HepG2 (cell line): ENCODE results near the gene IGHMBP2. TPM values are rescaled to one million over a fixed set of nuclear protein-coding genes. Genes with fewer than 3 reads are reported as not detected.

Experiments used
- DNMT1 ChIP-seq: sonication (generic); formaldehyde crosslinking; IDR thresholded peaks from 2 replicates; pipeline ENCODE4 v1.5.1; 2020; ENCODE audit warnings: mild to moderate bottlenecking, missing genetic modification reagents
- KDM2A ChIP-seq: sonication (generic); formaldehyde crosslinking; IDR thresholded peaks from 2 replicates; pipeline ENCODE4 v1.4.0; 2020; ENCODE audit warnings: low read depth, missing genetic modification reagents, borderline replicate concordance
- RFXAP ChIP-seq: sonication (generic); formaldehyde crosslinking; IDR thresholded peaks from 2 replicates; pipeline ENCODE4 v1.4.0; 2020; ENCODE audit warnings: missing genetic modification reagents, borderline replicate concordance
- SNAPC4 ChIP-seq: sonication (generic); formaldehyde crosslinking; IDR thresholded peaks from 2 replicates; pipeline ENCODE4 v1.4.0; 2020; ENCODE audit warnings: mild to moderate bottlenecking, missing genetic modification reagents
- U2AF2 ChIP-seq: fragments of 200-400 bp; formaldehyde crosslinking; IDR thresholded peaks from 2 replicates; pipeline ENCODE4 v1.6.1; 2017; ENCODE audit warnings: low read depth, mild to moderate bottlenecking, low read length
- ZBTB7B ChIP-seq: sonication (generic); formaldehyde crosslinking; IDR thresholded peaks from 2 replicates; pipeline ENCODE4 v1.4.0; 2020; ENCODE audit warnings: missing genetic modification reagents
- ZHX2 ChIP-seq, 2 experiments: sonication (generic) in 1 of 2; formaldehyde crosslinking in 1 of 2; IDR thresholded peaks; 2 replicates each; pipeline versions ENCODE4 v1.6.1 to v1.9.0; 2014 to 2022; ENCODE audit warnings: antibody characterized with exemption in 1 of 2, borderline replicate concordance in 1 of 2, inconsistent platforms in 1 of 2, low read depth in 1 of 2, missing genetic modification reagents in 1 of 2
- polyA plus RNA-seq, 8 experiments: library from polyadenylated mRNA; depleted of rRNA in 3 of 8; stranded (reverse) in 7 of 8; unstranded in 1 of 8; fragments of >200 nt; fragmentation: Illumina TruSeq in 4 of 8; extraction: Trizol in 4 of 8; gene quantifications; 2 replicates each; pipeline versions ENCODE4 v1.2.1 to v1.2.3, GENCODE V29; 2011 to 2016; ENCODE audit warnings: low read depth in 4 of 8, missing spikeins in 1 of 8, mixed read lengths in 1 of 8; ENCODE audit not compliant: insufficient read depth in 1 of 8
- total RNA-seq, 5 experiments: library from RNA; depleted of rRNA; stranded (reverse); fragments of >200 nt; fragmentation: Illumina TruSeq; extraction: Trizol; gene quantifications; 2 replicates each; pipeline ENCODE4 v1.2.3, GENCODE V29; 2016; ENCODE audit warnings: low read depth in 1 of 5
- TF ChIP-seq, protein P1 (sequence below): sonication (generic); formaldehyde crosslinking; IDR thresholded peaks from 2 replicates; pipeline ENCODE4 v1.4.0; 2020; ENCODE audit warnings: missing genetic modification reagents, borderline replicate concordance
- TF ChIP-seq, protein P2 (sequence below): sonication (generic); formaldehyde crosslinking; IDR thresholded peaks from 2 replicates; pipeline ENCODE4 v1.4.0; 2020; ENCODE audit warnings: low read depth, mild to moderate bottlenecking, missing genetic modification reagents

IGHMBP2 gene
- total and polyA plus RNA-seq, 2 of the 13 experiments (the other 11 are each of a cell fraction or from before 2014, with no cell fraction given): 8.9 to 9.9 TPM

DNA sequence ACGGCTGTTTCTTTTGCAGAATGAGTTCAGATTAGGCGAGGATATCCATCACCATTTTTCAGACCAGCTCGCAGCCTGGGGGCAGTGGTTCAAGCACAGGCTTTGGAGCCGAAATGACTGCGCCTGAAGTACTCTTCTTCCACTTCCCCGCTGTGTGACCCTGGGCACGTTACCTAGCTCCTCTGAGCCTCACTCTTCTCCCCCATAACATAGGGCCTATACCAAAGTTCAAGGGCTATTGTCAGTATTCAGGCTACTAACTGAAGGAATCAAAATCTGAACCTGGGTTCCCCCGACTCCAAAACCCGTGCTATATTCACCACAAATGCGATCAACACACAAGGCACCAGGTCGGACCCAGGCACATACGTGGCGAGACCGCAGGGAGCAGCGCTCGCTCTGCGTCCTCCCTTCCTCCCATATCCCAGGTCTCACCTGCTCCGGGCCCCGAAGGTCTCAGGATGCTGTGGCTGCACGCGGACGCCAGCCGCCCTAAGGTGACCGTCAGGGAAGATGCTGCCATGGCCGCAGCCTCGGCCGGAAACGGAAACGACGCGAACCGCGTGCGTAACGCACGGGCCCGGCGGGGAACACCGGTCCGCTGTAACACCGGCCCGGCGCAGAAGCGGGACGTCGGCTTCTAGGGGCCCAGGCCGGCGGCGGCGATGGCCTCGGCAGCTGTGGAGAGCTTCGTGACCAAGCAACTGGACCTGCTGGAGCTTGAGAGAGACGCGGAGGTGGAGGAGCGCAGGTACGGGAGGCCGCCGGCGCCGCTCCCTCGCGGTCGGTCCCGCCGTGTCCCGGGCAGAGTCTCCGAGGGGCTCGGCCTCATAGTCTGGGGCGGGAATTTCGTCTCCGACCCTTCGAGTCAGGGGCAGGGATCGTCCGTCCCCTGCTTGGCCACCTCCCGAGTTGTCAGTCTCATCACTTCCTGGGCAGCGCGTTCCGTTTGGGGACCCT is at the start of gene IGHMBP2, which contains the start of gene MRPL21 (continued):
- peak; percentile 97 for TF ChIP-seq ZHX2 (IDR thresholded peaks at IDR 0.05; ENCODE audit: low read depth)
- TF ChIP-seq ZHX2 (CRISPR knock-in tag; IDR thresholded peaks at IDR 0.05; ENCODE audit: borderline replicate concordance): 0 out of 2 replicates have a peak, but pooled peaks have one; percentile 42
- TF ChIP-seq, protein P1, sequence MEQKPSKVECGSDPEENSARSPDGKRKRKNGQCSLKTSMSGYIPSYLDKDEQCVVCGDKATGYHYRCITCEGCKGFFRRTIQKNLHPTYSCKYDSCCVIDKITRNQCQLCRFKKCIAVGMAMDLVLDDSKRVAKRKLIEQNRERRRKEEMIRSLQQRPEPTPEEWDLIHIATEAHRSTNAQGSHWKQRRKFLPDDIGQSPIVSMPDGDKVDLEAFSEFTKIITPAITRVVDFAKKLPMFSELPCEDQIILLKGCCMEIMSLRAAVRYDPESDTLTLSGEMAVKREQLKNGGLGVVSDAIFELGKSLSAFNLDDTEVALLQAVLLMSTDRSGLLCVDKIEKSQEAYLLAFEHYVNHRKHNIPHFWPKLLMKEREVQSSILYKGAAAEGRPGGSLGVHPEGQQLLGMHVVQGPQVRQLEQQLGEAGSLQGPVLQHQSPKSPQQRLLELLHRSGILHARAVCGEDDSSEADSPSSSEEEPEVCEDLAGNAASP (CRISPR knock-in tag): peak; percentile 87
- TF ChIP-seq DNMT1 (CRISPR knock-in tag): peak; percentile 92; the same call in 1 of the 2 replicates
- 0 out of 2 replicates have a peak, but pooled peaks have one; percentile 83 for TF ChIP-seq RFXAP (CRISPR knock-in tag)
- no peak; the same call in 1 of the 2 replicates for TF ChIP-seq SNAPC4
- TF ChIP-seq KDM2A (CRISPR knock-in tag): peak; percentile 98
- TF ChIP-seq, protein P2, sequence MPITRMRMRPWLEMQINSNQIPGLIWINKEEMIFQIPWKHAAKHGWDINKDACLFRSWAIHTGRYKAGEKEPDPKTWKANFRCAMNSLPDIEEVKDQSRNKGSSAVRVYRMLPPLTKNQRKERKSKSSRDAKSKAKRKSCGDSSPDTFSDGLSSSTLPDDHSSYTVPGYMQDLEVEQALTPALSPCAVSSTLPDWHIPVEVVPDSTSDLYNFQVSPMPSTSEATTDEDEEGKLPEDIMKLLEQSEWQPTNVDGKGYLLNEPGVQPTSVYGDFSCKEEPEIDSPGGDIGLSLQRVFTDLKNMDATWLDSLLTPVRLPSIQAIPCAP (CRISPR knock-in tag): 0 out of 2 replicates have a peak, but pooled peaks have one; percentile 59
- TF ChIP-seq ZBTB7B (CRISPR knock-in tag): peak; percentile 87
- no peak for TF ChIP-seq U2AF2
